ENCODE measurements around the gene ZNF322.

The ZNF322 gene

DNA sequence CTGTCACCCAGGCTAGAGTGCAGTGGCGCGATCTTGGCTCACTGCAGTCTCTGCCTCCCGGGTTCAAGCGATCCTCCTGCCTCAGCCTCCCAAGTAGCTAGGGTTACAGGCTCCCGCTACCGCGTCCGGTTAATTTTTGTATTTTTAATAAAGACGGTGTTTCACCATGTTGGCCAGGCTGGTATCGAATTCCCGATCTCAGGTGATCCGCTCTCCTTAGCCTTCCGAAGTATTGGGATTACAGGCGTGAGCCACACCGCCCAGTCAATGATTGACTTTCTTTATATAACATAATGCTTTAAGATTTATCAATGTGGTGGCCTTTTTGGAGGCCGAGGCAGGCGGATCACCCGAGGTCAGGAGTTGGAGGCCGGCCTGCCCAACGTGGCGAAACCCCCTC lies 70.6 kb downstream of the ZNF322 start:
- DNase-seq (ENCODE audit: low read depth): no peak
